22Rv1 (cell line): ENCODE data around the gene CEPT1.

Source experiments
- CTCF ChIP-seq: fragments of 450-650 bp; IDR thresholded peaks from 2 replicates; pipeline ENCODE4 v1.5.1; 2017; ENCODE audit warnings: mild to moderate bottlenecking
- ZFX ChIP-seq: fragments of 450-650 bp; IDR thresholded peaks from 2 replicates; pipeline ENCODE4 v1.6.1; 2017; ENCODE audit warnings: antibody characterized with exemption, borderline replicate concordance

GRCh38 chr1:111116496-111116895 lies 23.5 kb upstream of the CEPT1 start:
- no peak for TF ChIP-seq CTCF
- TF ChIP-seq ZFX, result no peak
